ENCODE results near the gene OPA1. TPM values are rescaled to one million over a fixed set of nuclear protein-coding genes. Genes with fewer than 3 reads are reported as not detected.

OPA1 gene
- total RNA-seq, 1 experiment from 2014 or later: 93.8 TPM

DNA sequence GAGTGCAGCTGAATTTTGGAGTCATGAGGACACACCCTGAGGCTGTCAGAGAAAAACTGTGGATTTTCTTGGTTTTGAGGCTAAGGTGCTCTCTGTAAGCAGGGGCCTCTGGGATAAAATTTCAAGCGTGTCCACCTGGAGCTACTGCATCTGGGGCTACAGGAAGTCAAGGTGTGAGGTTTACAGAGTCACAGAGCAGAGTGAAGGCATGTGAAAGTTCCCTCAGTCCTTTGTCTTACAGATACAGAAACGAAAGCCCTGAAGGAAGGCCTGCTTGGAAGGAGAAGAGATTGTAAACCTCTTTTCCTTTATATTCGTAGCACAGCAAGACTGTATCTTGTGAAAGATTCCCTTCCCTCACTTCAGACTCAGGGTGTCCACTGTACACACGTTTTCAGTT lies 138.6 kb downstream of the OPA1 start:
- DNase-seq (no peak), ATAC-seq (no peak)
- intact Hi-C loops (cut with micrococcal nuclease): no loop called here
- no peak overlapping the region for H3K4me2 ChIP-seq (ENCODE audit: low read length)
- no peaks in the 10 kb centered on the region for H4K20me1 ChIP-seq (ENCODE audit: low read length)
- H3K27ac ChIP-seq (ENCODE audit: low read length): no peak overlapping the region
- no TSS peak for BruUV-seq (replicated peaks)
- no peak overlapping the region for H3K9ac ChIP-seq (ENCODE audit: low read length)
- no peak overlapping the region for H3K4me3 ChIP-seq (ENCODE audit: low read length)
- peaks cover 12% of the 10 kb centered on the region for H3K4me1 ChIP-seq (ENCODE audit: insufficient read depth, low read length)
- H3K79me2 ChIP-seq (ENCODE audit: low read length): no peaks in the 10 kb centered on the region
- H3F3A ChIP-seq (ENCODE audit: low read length, unreplicated experiment): no peaks in the 10 kb centered on the region
- H3K9me2 ChIP-seq (replicated peaks; ENCODE audit: low read length): no peaks in the 10 kb centered on the region
- POLR2A ChIA-PET (ENCODE audit: unreplicated experiment): no interaction called here
- CTCF ChIA-PET: no interaction called here
- TF ChIP-seq EZH2phosphoT487 (IDR thresholded peaks at IDR 0.05; ENCODE audit: borderline replicate concordance, low read length) (no peak), EZH2 (IDR thresholded peaks at IDR 0.05; ENCODE audit: low read length, unreplicated experiment) (no peak)
- H3K36me3 ChIP-seq (ENCODE audit: low read depth, low read length): no peaks in the 10 kb centered on the region
- no peaks in the 10 kb centered on the region for H3K27me3 ChIP-seq (ENCODE audit: low read length)
- no peak overlapping the region for H2AFZ ChIP-seq (ENCODE audit: low read length)
- H3K9me3 ChIP-seq (ENCODE audit: low read length): no peaks in the 10 kb centered on the region

DNA sequence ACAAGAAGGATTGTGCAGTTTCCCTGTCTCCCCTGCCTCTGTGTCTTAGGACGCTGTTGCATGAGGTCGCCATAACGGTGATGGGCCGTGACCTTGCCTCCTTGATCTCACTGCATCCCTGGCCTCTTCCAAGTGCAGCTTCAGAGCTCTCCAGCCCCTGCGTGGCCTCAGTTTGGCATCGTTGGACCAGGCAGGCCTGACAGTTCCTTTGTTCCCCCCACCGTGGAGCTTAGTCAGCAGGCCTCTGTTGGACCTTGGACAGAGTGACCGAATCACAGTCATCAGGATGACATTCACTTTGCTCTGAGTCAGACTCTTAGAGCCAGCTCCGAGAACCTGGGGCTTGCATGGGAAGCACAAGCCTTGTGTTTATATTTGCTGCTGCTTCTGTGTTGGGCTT lies 139.4 kb downstream of the OPA1 start:
- POLR2A ChIA-PET (ENCODE audit: unreplicated experiment): no interaction called here
- intact Hi-C loops (cut with micrococcal nuclease): no loop called here

DNA sequence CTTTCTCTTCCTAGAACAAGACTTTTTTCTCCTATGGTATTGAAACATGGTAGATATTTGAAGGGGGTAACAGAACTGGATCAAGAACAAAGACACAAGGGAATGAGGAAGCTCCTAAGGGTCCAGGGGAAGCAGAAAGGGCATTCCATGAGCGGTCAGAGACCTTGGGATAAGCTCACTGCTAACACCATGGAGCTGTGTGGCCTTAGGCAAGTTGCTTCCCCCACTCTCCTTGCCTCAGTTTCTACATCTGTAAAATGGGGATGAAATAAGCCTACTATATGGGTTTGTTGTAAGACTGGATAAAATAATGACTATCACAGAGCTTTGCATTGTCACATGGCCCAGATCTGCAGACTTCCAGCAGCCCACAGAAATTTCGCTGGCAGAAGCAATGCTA lies 139.8 kb downstream of the OPA1 start:
- no TSS peak for BruUV-seq (replicated peaks)
- Histone ChIP-seq H3F3A (ENCODE audit: low read length, unreplicated experiment) (no peaks in the 10 kb centered on the region), H3K9ac (ENCODE audit: low read length) (no peak overlapping the region), H2AFZ (ENCODE audit: low read length) (0 out of 2 replicates have a peak overlapping the region, but pooled peaks have one; percentile 0), H3K36me3 (ENCODE audit: low read depth, low read length) (no peaks in the 10 kb centered on the region), H3K4me2 (ENCODE audit: low read length) (peak overlapping the region; percentile 7), H3K27ac (ENCODE audit: low read length) (no peak overlapping the region), H4K20me1 (ENCODE audit: low read length) (no peaks in the 10 kb centered on the region), H3K4me1 (ENCODE audit: insufficient read depth, low read length) (peaks cover 12% of the 10 kb centered on the region), H3K4me3 (ENCODE audit: low read length) (no peak overlapping the region), H3K9me2 (replicated peaks; ENCODE audit: low read length) (no peaks in the 10 kb centered on the region), H3K79me2 (ENCODE audit: low read length) (no peaks in the 10 kb centered on the region), H3K9me3 (ENCODE audit: low read length) (no peaks in the 10 kb centered on the region), H3K27me3 (ENCODE audit: low read length) (no peaks in the 10 kb centered on the region)
- DNase-seq (no peak), ATAC-seq (no peak)
- TF ChIP-seq EZH2phosphoT487 (IDR thresholded peaks at IDR 0.05; ENCODE audit: borderline replicate concordance, low read length) (no peak), EZH2 (IDR thresholded peaks at IDR 0.05; ENCODE audit: low read length, unreplicated experiment) (no peak)
- TF ChIP-seq, protein P1, sequence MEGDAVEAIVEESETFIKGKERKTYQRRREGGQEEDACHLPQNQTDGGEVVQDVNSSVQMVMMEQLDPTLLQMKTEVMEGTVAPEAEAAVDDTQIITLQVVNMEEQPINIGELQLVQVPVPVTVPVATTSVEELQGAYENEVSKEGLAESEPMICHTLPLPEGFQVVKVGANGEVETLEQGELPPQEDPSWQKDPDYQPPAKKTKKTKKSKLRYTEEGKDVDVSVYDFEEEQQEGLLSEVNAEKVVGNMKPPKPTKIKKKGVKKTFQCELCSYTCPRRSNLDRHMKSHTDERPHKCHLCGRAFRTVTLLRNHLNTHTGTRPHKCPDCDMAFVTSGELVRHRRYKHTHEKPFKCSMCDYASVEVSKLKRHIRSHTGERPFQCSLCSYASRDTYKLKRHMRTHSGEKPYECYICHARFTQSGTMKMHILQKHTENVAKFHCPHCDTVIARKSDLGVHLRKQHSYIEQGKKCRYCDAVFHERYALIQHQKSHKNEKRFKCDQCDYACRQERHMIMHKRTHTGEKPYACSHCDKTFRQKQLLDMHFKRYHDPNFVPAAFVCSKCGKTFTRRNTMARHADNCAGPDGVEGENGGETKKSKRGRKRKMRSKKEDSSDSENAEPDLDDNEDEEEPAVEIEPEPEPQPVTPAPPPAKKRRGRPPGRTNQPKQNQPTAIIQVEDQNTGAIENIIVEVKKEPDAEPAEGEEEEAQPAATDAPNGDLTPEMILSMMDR (conservative IDR thresholded peaks at IDR 0.05; ENCODE audit: low read depth, low read length): no peak
- intact Hi-C loops (cut with micrococcal nuclease): no loop called here
- ChIA-PET CTCF (no interaction called here), POLR2A (ENCODE audit: unreplicated experiment) (no interaction called here)

More for the DNA sequence above, 139.4 kb downstream of the OPA1 start:
- H3K36me3 ChIP-seq (ENCODE audit: low read depth, low read length): no peaks in the 10 kb centered on the region
- H4K20me1 ChIP-seq (ENCODE audit: low read length): no peaks in the 10 kb centered on the region
- BruUV-seq (replicated peaks): no TSS peak
- CTCF ChIA-PET: no interaction called here
- no peaks in the 10 kb centered on the region for H3K27me3 ChIP-seq (ENCODE audit: low read length)
- H3K9ac ChIP-seq (ENCODE audit: low read length): no peak overlapping the region
- no peaks in the 10 kb centered on the region for H3K9me3 ChIP-seq (ENCODE audit: low read length)
- no peak overlapping the region for H3K4me3 ChIP-seq (ENCODE audit: low read length)
- H3K79me2 ChIP-seq (ENCODE audit: low read length): no peaks in the 10 kb centered on the region
- TF ChIP-seq EZH2 (IDR thresholded peaks at IDR 0.05; ENCODE audit: low read length, unreplicated experiment) (no peak), EZH2phosphoT487 (IDR thresholded peaks at IDR 0.05; ENCODE audit: borderline replicate concordance, low read length) (no peak)
- TF ChIP-seq, protein P1 (conservative IDR thresholded peaks at IDR 0.05; ENCODE audit: low read depth, low read length): no peak
- H3K9me2 ChIP-seq (replicated peaks; ENCODE audit: low read length): no peaks in the 10 kb centered on the region
- DNase-seq (peak; percentile 90), ATAC-seq (peak; percentile 96)
- no peaks in the 10 kb centered on the region for H3F3A ChIP-seq (ENCODE audit: low read length, unreplicated experiment)
- H3K4me1 ChIP-seq (ENCODE audit: insufficient read depth, low read length): peaks cover 12% of the 10 kb centered on the region
- peak overlapping the region; percentile 7 for H3K4me2 ChIP-seq (ENCODE audit: low read length)
- H3K27ac ChIP-seq (ENCODE audit: low read length): no peak overlapping the region
- 0 out of 2 replicates have a peak overlapping the region, but pooled peaks have one; percentile 0 for H2AFZ ChIP-seq (ENCODE audit: low read length)
